Neutrophil (primary cell): ENCODE results near the gene PRPF39.
"Not testable (repeated sequence)": the region's sequence is repeated elsewhere in the genome, so short reads cannot be mapped to it uniquely, and the experiment has no call there.

ENCODE experiments used
- H3K27ac ChIP-seq: fragments of 200-600 bp; sonication (generic); 2 replicates; pipeline ENCODE4 v1.5.1; 2016; ENCODE audit warnings: mild to moderate bottlenecking, moderate library complexity
- H3K27me3 ChIP-seq: fragments of 200-600 bp; sonication (generic); 2 replicates; pipeline ENCODE4 v1.6.0; 2016; ENCODE audit warnings: mild to moderate bottlenecking
- H3K36me3 ChIP-seq: fragments of 200-600 bp; sonication (generic); 2 replicates; pipeline ENCODE4 v1.5.1; 2017
- H3K4me1 ChIP-seq, 2 experiments: fragments of 200-600 bp in 1 of 2; sonication (generic) in 1 of 2; 1 replicate in 1 of 2; 2 replicates in 1 of 2; pipeline versions ENCODE4 v1.5.1 to v1.6.1; 2013 to 2016; ENCODE audit warnings: low read depth in 1 of 2, low read length in 1 of 2, mild to moderate bottlenecking in 1 of 2, moderate library complexity in 1 of 2; ENCODE audit not compliant: control insufficient read depth in 1 of 2, insufficient read depth in 1 of 2
- H3K4me3 ChIP-seq, 2 experiments: fragments of 200-600 bp in 1 of 2; sonication (generic) in 1 of 2; 1 replicate in 1 of 2; 2 replicates in 1 of 2; pipeline ENCODE4 v1.5.1; 2013 to 2016; ENCODE audit warnings: low read depth in 1 of 2, low read length in 1 of 2, mild to moderate bottlenecking in 1 of 2, moderate library complexity in 1 of 2
- H3K9me3 ChIP-seq: fragments of 200-600 bp; sonication (generic); 2 replicates; pipeline ENCODE4 v1.5.1; 2016
- TF ChIP-seq, protein P1 (sequence below): fragments of 200-600 bp; sonication (generic); IDR thresholded peaks from 2 replicates; pipeline ENCODE4 v1.5.1; 2016; ENCODE audit warnings: antibody characterized with exemption

Gene PRPF39

DNA sequence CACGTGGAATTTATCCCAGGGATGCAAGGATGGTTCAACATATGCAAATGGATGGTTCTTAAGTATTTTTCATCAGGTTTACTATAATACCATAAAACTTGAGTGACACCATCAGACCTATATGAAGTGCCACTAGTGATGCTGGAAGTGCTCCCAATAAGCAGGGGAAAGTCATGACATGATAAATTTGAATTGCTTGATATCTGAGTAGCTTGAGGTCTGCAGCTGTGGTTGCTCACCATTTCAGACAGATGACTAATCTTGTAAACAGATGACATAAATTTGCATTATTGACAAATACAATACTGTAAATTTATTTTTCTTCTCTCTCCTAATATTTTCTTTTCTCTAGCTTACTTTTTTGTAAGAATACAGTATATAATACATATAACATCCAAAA is 13.7 kb upstream of the PRPF39 start:
- H3K27me3 ChIP-seq, result no peaks in the 10 kb centered on the region
- TF ChIP-seq, protein P1, sequence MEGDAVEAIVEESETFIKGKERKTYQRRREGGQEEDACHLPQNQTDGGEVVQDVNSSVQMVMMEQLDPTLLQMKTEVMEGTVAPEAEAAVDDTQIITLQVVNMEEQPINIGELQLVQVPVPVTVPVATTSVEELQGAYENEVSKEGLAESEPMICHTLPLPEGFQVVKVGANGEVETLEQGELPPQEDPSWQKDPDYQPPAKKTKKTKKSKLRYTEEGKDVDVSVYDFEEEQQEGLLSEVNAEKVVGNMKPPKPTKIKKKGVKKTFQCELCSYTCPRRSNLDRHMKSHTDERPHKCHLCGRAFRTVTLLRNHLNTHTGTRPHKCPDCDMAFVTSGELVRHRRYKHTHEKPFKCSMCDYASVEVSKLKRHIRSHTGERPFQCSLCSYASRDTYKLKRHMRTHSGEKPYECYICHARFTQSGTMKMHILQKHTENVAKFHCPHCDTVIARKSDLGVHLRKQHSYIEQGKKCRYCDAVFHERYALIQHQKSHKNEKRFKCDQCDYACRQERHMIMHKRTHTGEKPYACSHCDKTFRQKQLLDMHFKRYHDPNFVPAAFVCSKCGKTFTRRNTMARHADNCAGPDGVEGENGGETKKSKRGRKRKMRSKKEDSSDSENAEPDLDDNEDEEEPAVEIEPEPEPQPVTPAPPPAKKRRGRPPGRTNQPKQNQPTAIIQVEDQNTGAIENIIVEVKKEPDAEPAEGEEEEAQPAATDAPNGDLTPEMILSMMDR, result no peak
- H3K4me3 ChIP-seq, result no peak overlapping the region
- H3K36me3 ChIP-seq, result no peaks in the 10 kb centered on the region
- no peak overlapping the region for H3K27ac ChIP-seq
- no peaks in the 10 kb centered on the region for H3K9me3 ChIP-seq
- no peaks in the 10 kb centered on the region for H3K4me1 ChIP-seq

DNA sequence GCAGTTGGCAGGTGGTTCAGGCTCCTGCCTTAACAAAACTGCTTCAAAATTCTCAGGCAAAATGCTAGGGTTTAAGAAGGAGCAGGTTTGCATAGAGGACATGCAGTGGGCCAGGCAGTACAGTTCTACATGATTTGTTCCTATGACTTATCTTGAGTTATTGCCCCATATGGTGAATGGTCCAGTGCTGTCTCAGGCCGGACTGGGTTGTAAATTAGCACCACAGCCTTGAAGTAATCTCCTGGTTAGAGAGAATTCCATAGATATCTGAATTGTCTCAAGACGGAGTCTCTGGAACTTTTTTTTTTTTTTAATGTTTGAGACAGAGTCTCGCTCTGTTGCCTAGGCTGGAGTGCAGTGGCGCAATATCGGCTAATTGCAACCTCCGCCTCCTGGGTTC is 11.8 kb upstream of the PRPF39 start:
- TF ChIP-seq, protein P1, result no peak
- Histone ChIP-seq H3K4me3 (no peak overlapping the region), H3K27me3 (no peaks in the 10 kb centered on the region), H3K4me1 (no peaks in the 10 kb centered on the region), H3K27ac (no peak overlapping the region), H3K36me3 (no peaks in the 10 kb centered on the region), H3K9me3 (no peaks in the 10 kb centered on the region)

DNA sequence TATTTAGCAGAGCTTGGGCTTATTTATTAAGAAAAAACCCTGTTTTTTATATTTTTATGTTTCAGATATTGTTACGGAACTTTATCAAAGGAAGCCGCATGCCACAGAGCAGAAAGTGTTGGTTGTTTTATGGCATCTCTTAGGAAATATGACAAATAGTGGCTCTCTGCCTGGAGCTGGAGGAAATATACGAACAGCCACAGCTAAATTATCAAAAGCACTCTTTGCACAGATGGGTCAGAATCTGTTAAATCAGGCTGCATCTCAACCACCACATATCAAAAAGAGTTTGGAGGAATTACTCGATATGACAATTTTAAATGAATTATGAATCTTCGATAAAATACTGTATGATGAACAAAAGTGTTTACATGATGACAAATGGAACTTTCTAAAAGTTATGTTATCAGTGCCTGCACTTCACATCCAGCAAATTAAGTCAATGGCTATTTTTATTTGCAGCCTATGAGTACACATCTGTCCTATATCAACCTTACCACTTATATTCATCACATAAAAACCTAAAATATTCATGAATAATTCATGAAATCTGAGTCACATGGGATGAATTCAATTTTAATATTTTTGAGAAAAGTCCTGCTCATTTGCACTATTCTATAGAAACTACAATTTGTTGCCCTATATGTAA is 10.6 kb upstream of the PRPF39 start:
- Histone ChIP-seq H3K27ac (no peak overlapping the region), H3K4me1 (no peaks in the 10 kb centered on the region), H3K9me3 (no peaks in the 10 kb centered on the region), H3K36me3 (no peaks in the 10 kb centered on the region), H3K4me3 (no peak overlapping the region), H3K27me3 (no peaks in the 10 kb centered on the region)
- TF ChIP-seq, protein P1, result no peak

DNA sequence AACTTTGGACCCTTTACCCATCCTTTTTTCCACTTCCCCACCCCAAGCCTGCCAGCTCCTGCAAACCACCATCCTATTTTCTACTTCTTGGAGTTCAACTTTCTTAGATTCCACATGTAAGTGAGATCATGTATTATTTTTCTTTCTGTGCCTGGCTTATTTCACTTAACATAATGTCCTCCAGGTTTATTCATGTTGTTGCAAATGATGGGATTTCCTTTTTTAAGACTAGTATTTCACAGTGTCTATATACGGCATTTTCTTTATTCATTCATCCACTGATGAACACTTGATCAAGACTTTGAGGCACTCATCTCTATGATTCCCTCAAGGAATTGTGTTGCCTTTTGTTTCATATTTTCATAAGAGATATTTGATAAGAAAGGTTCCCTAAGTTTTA is 5.6 kb upstream of the PRPF39 start:
- TF ChIP-seq, protein P1, result no peak
- no peak overlapping the region for H3K27ac ChIP-seq
- peaks cover 2% of the 10 kb centered on the region in 2 experiments for H3K4me1 ChIP-seq
- no peak overlapping the region for H3K4me3 ChIP-seq
- no peaks in the 10 kb centered on the region for H3K9me3 ChIP-seq
- no peaks in the 10 kb centered on the region for H3K27me3 ChIP-seq
- no peaks in the 10 kb centered on the region for H3K36me3 ChIP-seq

DNA sequence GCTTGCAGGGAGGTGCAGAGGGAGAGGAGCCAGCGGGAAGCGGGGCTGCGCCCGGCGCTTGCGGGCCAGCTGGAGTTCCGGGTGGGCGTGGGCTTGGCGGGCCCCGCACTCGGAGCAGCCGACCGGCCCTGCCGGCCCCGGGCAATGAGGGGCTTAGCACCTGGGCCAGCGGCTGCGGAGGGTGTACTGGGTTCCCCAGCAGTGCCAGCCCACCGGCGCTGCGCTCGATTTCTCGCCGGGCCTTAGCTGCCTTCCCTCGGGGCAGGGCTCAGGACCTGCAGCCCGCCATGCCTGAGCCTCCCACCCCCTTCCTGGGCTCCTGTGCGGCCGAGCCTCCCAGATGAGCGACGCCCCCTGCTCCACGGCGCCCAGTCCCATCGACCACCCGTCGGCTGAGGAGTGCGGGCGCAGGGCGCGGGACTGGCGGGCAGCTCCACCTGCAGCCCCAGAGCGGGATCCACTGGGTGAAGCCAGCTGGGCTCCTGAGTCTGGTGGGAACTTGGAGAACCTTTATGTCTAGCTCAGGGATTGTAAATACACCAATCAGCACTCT is 3.4 kb upstream of the PRPF39 start:
- not testable (repeated sequence) for H3K27ac ChIP-seq, H3K9me3 ChIP-seq, H3K36me3 ChIP-seq, H3K4me3 ChIP-seq, H3K27me3 ChIP-seq
- H3K4me1 ChIP-seq, result peaks cover 18% of the 10 kb centered on the region in 2 experiments

DNA sequence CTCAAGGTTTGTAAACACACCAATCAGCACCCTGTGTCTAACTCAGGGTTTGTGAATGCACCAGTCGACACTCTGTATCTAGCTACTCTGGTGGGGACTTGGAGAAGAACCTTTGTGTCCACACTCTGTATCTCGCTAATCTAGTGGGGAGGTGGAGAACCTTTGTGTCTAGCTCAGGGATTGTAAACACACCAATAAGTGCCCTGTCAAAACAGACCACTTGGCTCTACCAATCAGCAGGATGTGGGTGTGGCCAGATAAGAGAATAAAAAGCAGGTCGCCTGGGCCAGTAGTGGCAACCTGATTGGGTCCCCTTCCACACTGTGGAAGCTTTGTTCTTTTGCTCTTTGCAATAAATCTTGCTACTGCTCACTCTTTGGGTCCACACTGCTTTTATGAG is 2.8 kb upstream of the PRPF39 start:
- H3K27me3 ChIP-seq, H3K9me3 ChIP-seq, H3K36me3 ChIP-seq, H3K4me3 ChIP-seq, H3K27ac ChIP-seq: not testable (repeated sequence)
- peaks cover 18% of the 10 kb centered on the region in 2 experiments for H3K4me1 ChIP-seq
